RPMI8226 (cell line): ENCODE results near the gene ENOX1.
"Not testable (repeated sequence)": the region's sequence is repeated elsewhere in the genome, so short reads cannot be mapped to it uniquely, and the experiment has no call there.

ENCODE experiments used
- DNase-seq: peaks from one replicate; pipeline ENCODE4 v3.0.0-alpha.2; 2015

Gene ENOX1

GRCh38 chr13:43415903-43416391 lies 370.8 kb downstream of the ENOX1 start:
- not testable (repeated sequence) for DNase-seq

GRCh38 chr13:43414111-43414510 lies 372.7 kb downstream of the ENOX1 start:
- DNase-seq: no peak

- no peak for DNase-seq
Observed at GRCh38 chr13:43411741-43412140, 375.0 kb downstream of the ENOX1 start.

- no peak for DNase-seq
Observed at GRCh38 chr13:43411211-43411610, 375.6 kb downstream of the ENOX1 start.

GRCh38 chr13:43408274-43408673 lies 378.5 kb downstream of the ENOX1 start:
- DNase-seq: no peak

- DNase-seq: no peak
Observed at GRCh38 chr13:43407023-43407581, 379.7 kb downstream of the ENOX1 start.

- DNase-seq: no peak
Observed at GRCh38 chr13:43405457-43405856, 381.3 kb downstream of the ENOX1 start.

- no peak for DNase-seq
Observed at GRCh38 chr13:43402380-43402779, 384.4 kb downstream of the ENOX1 start.

GRCh38 chr13:43401361-43401760 lies 385.4 kb downstream of the ENOX1 start:
- DNase-seq: peak; percentile 3

- no peak for DNase-seq
Observed at GRCh38 chr13:43397111-43397510, 389.7 kb downstream of the ENOX1 start.

GRCh38 chr13:43391036-43391435 lies 395.7 kb downstream of the ENOX1 start:
- DNase-seq: no peak

GRCh38 chr13:43390619-43391018 lies 396.2 kb downstream of the ENOX1 start:
- no peak for DNase-seq

GRCh38 chr13:43389983-43390382 lies 396.8 kb downstream of the ENOX1 start:
- no peak for DNase-seq

- no peak for DNase-seq
Observed at GRCh38 chr13:43389573-43389972, 397.2 kb downstream of the ENOX1 start.

- no peak for DNase-seq
Observed at GRCh38 chr13:43388282-43389034, 398.3 kb downstream of the ENOX1 start.

- DNase-seq: no peak
Observed at GRCh38 chr13:43387880-43388279, 398.9 kb downstream of the ENOX1 start.

GRCh38 chr13:43383498-43384165 lies 403.1 kb downstream of the ENOX1 start:
- DNase-seq: no peak

GRCh38 chr13:43379738-43380137 lies 407.0 kb downstream of the ENOX1 start:
- DNase-seq: no peak

GRCh38 chr13:43377973-43378372 lies 408.8 kb downstream of the ENOX1 start:
- DNase-seq: no peak

GRCh38 chr13:43377149-43377548 lies 409.6 kb downstream of the ENOX1 start:
- DNase-seq: no peak

GRCh38 chr13:43376596-43376995 lies 410.2 kb downstream of the ENOX1 start:
- DNase-seq: no peak

GRCh38 chr13:43375797-43376465 lies 410.8 kb downstream of the ENOX1 start:
- DNase-seq: no peak

GRCh38 chr13:43374621-43375020 lies 412.2 kb downstream of the ENOX1 start:
- no peak for DNase-seq
